Astrocyte of the spinal cord (primary cell): Measurements from ENCODE around the gene TRIM71.
"Not testable (repeated sequence)": the region's sequence is repeated elsewhere in the genome, so short reads cannot be mapped to it uniquely, and the experiment has no call there.

Experiments
- DNase-seq: peaks from one replicate; pipeline ENCODE4 v3.0.0; 2011; ENCODE audit warnings: low read depth, low spot score
- H3K4me3 ChIP-seq: 2 replicates; pipeline ENCODE4 v1.5.1; 2011; ENCODE audit warnings: low read depth, mild to moderate bottlenecking, low read length, moderate library complexity
- in situ Hi-C: cut with HindIII; loops from 2 replicates; pipeline ENCODE4 v1.10.0; 2017; ENCODE audit warnings: low sequenced_read_pairs
- TF ChIP-seq, protein P1 (sequence below): IDR thresholded peaks from 2 replicates; pipeline ENCODE4 v1.5.1; 2012; ENCODE audit warnings: low read depth, mild to moderate bottlenecking, low read length, inconsistent platforms

TRIM71 gene

DNA sequence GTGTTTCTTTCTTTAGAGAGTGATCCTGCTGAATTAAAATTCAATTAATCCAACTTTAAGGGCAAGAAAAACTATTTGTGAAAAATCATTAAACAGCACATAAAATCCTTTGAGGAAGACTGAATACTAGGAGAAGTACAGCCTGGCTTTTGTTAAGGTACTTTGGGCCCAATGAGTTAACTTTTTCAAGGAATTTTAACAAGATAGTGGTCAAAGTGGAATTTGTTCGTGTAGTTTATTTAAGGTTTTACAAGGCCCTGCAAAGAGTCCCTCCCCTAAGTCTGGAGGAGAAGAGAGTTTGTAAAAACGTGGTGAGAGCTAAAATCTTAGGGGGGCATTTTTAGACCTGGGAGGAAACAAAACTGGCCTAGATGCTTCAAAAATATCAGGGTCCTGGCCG is 26.0 kb upstream of the TRIM71 start:
- no peak for DNase-seq
- in situ Hi-C loops, result no loop called here
- TF ChIP-seq, protein P1, sequence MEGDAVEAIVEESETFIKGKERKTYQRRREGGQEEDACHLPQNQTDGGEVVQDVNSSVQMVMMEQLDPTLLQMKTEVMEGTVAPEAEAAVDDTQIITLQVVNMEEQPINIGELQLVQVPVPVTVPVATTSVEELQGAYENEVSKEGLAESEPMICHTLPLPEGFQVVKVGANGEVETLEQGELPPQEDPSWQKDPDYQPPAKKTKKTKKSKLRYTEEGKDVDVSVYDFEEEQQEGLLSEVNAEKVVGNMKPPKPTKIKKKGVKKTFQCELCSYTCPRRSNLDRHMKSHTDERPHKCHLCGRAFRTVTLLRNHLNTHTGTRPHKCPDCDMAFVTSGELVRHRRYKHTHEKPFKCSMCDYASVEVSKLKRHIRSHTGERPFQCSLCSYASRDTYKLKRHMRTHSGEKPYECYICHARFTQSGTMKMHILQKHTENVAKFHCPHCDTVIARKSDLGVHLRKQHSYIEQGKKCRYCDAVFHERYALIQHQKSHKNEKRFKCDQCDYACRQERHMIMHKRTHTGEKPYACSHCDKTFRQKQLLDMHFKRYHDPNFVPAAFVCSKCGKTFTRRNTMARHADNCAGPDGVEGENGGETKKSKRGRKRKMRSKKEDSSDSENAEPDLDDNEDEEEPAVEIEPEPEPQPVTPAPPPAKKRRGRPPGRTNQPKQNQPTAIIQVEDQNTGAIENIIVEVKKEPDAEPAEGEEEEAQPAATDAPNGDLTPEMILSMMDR, result no peak
- H3K4me3 ChIP-seq, result no peak overlapping the region

DNA sequence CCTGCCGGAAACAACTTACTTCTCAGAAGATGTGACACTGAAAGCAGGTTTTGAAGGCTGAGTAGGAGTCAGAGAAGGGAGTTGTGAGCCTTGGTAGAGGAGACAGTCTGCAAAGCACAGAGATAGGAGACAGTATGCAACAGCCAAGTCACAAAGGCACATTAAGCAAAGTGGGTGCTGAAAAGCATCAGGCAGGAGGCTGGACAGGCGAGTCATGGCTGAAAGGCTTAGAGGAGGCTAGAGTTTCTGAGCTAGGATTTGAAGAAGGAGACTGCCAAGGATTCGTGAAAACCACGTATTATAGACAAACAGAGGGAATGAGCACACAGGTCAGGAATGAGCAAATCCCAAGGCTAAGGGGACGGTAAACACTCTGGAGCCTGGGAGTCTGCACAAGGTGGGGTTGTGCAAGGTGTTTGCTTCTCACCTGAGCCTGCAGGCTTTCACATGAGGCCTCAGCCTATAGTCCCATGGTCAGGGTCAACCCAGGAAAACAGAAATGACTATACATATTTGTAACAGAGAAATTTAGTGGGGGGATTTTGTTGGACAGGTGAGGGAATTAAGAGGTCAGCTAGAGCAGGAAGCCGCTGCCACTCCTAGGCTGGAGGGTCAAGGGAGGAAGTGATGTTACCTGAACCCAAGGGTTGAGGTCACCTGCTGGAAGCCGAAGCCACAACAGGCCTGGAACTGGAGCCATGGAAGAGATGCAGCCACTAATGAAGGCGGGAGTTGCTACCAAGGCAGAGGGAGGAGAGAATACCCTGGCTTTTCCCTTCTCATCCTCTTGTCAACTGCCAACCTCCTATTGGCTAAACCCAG is 23.1 kb upstream of the TRIM71 start:
- H3K4me3 ChIP-seq, result no peak overlapping the region
- DNase-seq, result no peak
- in situ Hi-C loops, result no loop called here
- TF ChIP-seq, protein P1, result no peak

DNA sequence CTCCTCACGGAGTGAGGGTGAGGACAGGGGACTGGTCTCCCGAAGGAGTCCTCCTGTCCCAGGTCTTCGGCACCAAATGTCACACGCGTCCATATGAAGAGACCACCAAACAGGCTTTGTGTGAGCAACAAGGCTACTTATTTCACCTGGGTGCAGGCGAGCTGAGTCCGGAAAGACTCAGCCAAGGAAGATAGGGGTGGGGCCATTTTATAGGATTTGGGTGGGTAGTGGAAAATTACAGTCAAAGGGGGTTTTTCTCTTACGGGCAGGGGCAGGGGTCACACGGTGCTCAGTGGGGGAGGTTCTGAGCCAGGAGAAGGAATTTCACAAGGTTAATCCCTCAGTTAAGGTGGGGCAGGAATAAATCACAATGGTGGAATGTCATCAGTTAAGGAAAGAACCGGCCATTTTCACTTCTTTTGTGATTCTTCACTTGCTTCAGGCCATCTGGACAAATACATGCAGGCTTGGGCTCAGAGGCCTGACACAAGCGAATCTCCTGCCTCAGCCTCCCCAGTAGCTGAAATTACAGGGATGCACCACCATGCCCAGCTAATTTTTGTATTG is 21.3 kb upstream of the TRIM71 start:
- H3K4me3 ChIP-seq, DNase-seq, in situ Hi-C loops: not testable (repeated sequence)

DNA sequence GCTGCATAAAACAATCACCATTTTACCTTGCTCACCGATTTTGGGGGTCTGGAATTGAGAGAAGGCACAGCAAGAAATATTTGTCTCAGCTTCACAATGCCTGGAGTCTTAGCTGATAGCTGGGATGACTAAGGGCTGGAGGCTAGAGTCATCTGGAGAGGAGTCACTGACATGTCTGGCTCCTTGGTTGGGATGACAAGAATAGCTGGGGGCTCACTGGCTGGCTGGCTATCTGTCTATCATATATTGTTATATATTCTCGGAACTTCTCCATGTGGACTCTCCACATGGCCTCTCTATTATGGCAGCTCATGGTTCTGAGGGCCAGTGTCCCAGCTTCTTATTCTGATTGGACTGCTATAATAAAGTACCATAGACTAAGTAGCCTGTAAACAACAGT is 20.0 kb upstream of the TRIM71 start:
- in situ Hi-C loops, result no loop called here
- no peak for DNase-seq
- H3K4me3 ChIP-seq, result no peak overlapping the region
- TF ChIP-seq, protein P1, result no peak

DNA sequence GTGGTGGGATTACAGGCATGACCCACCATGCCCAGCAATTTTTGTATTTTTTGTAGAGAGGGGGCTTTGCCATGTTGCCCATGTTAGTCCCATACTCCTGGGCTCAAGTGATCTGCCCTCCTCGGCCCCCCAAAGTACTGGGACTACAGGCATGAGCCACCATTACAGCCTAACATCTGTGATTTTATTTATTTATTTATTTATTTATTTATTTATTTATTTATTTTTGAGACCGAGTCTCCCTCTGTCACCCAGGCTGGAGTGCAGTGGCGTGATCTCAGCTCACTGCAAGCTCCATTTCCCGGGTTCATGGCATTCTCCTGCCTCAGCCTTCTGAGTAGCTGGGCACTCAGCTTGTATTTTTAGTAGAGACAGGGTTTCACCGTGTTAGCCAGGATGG is 16.4 kb upstream of the TRIM71 start:
- DNase-seq, H3K4me3 ChIP-seq, in situ Hi-C loops: not testable (repeated sequence)

DNA sequence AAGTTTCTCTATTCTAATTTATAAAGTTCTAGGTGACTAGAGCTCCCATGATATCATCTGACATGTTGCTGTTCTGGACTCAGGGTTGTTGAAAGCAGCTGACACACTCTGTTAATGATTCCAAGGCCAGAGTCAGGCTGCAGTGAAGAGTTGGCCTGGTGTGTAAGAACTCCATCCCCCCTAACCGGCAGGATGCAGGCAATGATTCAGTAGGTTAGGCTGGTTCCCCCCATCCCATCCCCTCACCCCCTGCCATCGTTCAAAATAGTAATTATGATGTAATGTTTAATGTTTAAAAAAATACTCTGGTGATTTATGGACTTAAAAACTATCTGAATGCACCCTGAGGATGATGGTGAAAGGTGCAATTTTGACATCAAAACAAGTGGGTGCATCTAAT is 4.6 kb upstream of the TRIM71 start:
- in situ Hi-C loops, result no loop called here
- no peak for DNase-seq
- no peak overlapping the region for H3K4me3 ChIP-seq
- TF ChIP-seq, protein P1, result no peak

DNA sequence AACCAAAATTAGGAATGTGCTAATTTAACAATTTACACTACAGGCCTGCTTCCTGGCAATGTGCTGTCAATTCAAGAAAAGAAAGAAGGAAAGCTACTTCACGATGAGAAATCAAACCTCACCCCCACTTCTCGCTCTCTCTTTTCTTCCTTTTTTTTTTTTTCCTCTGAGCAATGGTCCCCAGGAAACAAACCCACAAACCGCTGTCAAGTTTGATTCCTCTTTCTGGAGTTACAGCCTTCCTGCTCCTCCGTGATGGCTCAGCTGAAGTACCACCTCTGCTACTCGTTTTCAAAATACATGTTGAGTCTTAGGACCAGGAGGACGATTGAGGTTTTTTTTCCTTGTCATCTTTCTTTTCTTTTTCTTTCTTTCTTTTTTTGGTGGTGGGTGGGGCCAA is 3.4 kb upstream of the TRIM71 start:
- no peak overlapping the region for H3K4me3 ChIP-seq
- DNase-seq, result no peak
- in situ Hi-C loops, result no loop called here
- TF ChIP-seq, protein P1, result no peak
